ENCODE data around the gene CDK5R1.

- TF ChIP-seq CTCF (IDR thresholded peaks at IDR 0.05) = no peak
- TF ChIP-seq POLR2A (IDR thresholded peaks at IDR 0.05) = no peak
- TF ChIP-seq POLR2AphosphoS5 (IDR thresholded peaks at IDR 0.05) = no peak
Measured at GRCh38 chr17:32514606-32515005, 27.8 kb downstream of the CDK5R1 start.

All from transverse colon (tissue), 4 donors.